AG04450 (cell line): ENCODE results near the gene SLC6A20. TPM values are rescaled to one million over a fixed set of nuclear protein-coding genes. Genes with fewer than 3 reads are reported as not detected.
"Not testable (repeated sequence)": the region's sequence is repeated elsewhere in the genome, so short reads cannot be mapped to it uniquely, and the experiment has no call there.

Experiments
- CTCF ChIA-PET: fragments of 300-600, 350-600 bp; formaldehyde crosslinking; extraction: SDS; loops from one replicate; lab custom pipeline; 2022; ENCODE audit warnings: antibody characterized with exemption, inconsistent platforms; lab: Charles Lee
- POLR2A ChIA-PET: fragments of 350-600 bp; formaldehyde crosslinking; extraction: SDS; loops from one replicate; lab custom pipeline; 2021; ENCODE audit warnings: antibody characterized with exemption, inconsistent platforms; lab: Yijun Ruan, JAX
- DNase-seq: peaks from one replicate; pipeline ENCODE4 v3.0.0-alpha.2; 2011; ENCODE audit warnings: low read depth, low spot score
- H3K27ac ChIP-seq: one replicate; pipeline ENCODE4 v1.5.1; 2012; ENCODE audit warnings: low read depth, low read length, control low read depth
- H3K27me3 ChIP-seq: one replicate; pipeline ENCODE4 v1.6.0; 2012; ENCODE audit warnings: low read length; ENCODE audit not compliant: control insufficient read depth, insufficient read depth
- H3K4me3 ChIP-seq: 2 replicates; pipeline ENCODE4 v1.5.1; 2011; ENCODE audit warnings: mild to moderate bottlenecking, low read depth, low read length, control low read depth
- H3K9me3 ChIP-seq: 2 replicates; pipeline ENCODE4 v1.5.1; 2012; ENCODE audit warnings: low read length; ENCODE audit not compliant: control insufficient read depth, insufficient read depth
- polyA plus RNA-seq: library from polyadenylated mRNA; depleted of rRNA; stranded (reverse); fragments of >200 nt; gene quantifications from 2 replicates; pipeline ENCODE4 v1.2.3, GENCODE V29; 2011
- TF ChIP-seq, protein P1 (sequence below): IDR thresholded peaks from 2 replicates; pipeline ENCODE4 v1.5.1; 2011; ENCODE audit warnings: low read depth, low read length, control low read depth, inconsistent platforms

SLC6A20 gene
- polyA plus RNA-seq, 1 experiment: not detected

DNA sequence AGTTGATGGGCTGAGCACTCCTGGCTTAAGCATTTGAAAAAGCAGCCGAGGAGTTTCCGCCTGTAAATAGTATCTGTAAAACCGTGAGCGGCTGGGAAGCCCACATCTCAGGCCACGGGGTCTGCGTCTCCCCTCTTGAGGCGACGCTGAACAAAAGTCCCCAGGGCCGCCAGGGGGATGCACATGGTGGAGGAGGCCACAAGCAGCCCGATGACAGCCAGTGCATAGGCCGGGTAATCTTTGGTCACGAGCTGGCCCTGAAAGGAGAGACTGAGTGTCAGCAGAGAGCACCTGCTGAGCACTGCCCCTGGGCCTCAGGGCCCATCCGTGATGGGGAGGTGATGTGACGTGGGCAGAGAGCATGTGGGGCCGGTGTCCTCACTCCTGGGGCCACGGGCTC lies 37.5 kb downstream of the SLC6A20 start:
- no peak for DNase-seq
- ChIA-PET POLR2A (no interaction called here), CTCF (interaction anchor here (1.2 to 5.8 kb wide), 3 partner anchors 11 to 320 kb away, joined by 4 to 60 read pairs (median 30); no protein-coding TSS in a partner anchor)
- TF ChIP-seq, protein P1, sequence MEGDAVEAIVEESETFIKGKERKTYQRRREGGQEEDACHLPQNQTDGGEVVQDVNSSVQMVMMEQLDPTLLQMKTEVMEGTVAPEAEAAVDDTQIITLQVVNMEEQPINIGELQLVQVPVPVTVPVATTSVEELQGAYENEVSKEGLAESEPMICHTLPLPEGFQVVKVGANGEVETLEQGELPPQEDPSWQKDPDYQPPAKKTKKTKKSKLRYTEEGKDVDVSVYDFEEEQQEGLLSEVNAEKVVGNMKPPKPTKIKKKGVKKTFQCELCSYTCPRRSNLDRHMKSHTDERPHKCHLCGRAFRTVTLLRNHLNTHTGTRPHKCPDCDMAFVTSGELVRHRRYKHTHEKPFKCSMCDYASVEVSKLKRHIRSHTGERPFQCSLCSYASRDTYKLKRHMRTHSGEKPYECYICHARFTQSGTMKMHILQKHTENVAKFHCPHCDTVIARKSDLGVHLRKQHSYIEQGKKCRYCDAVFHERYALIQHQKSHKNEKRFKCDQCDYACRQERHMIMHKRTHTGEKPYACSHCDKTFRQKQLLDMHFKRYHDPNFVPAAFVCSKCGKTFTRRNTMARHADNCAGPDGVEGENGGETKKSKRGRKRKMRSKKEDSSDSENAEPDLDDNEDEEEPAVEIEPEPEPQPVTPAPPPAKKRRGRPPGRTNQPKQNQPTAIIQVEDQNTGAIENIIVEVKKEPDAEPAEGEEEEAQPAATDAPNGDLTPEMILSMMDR: no peak
- Histone ChIP-seq H3K4me3 (no peak overlapping the region), H3K27me3 (peaks cover 16% of the 10 kb centered on the region), H3K27ac (no peak overlapping the region), H3K9me3 (no peaks in the 10 kb centered on the region)

DNA sequence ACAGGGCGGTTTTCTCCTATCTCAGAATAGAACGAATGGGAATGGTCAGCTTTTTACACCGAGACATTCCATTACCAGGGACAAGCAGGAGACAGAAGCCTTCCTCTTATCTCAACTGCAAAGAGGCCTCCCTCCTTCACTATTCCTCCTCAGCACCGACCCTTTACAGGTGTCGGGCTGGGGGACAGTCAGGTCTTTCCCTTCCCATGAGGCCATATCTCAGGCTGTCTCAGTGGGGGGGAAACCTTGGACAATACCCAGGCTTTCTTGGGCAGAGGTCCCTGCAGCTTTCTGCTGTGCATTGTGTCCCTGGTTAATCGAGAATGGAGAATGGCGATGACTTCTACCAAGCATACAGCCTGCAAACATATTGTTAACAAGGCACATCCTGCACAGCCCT lies 39.2 kb downstream of the SLC6A20 start:
- DNase-seq, CTCF ChIA-PET, H3K27ac ChIP-seq, H3K9me3 ChIP-seq, H3K4me3 ChIP-seq, POLR2A ChIA-PET: not testable (repeated sequence)
- peaks cover 16% of the 10 kb centered on the region for H3K27me3 ChIP-seq

DNA sequence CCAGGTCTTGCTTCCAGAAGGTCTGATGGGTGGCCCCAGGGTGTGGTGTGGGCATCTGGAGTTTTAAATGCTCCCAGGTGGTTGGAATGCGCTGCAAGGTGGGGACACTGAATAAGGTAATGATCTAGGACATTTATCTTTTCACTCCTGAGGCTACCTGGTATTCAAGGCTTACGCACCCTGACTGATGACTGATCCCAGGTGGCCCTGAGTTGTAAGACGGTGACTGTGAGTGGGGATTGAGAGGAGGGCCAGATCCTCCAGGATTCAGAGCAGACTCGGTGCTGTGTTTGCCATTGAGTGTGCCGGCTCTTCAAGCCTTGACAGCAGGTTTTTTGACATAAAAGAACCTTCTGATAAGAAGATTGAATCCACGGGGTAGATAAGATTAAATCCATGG lies 40.3 kb downstream of the SLC6A20 start:
- H3K4me3 ChIP-seq: no peak overlapping the region
- no peak for DNase-seq
- peaks cover 16% of the 10 kb centered on the region for H3K27me3 ChIP-seq
- POLR2A ChIA-PET: no interaction called here
- no peaks in the 10 kb centered on the region for H3K9me3 ChIP-seq
- CTCF ChIA-PET: no interaction called here
- TF ChIP-seq, protein P1: no peak
- no peak overlapping the region for H3K27ac ChIP-seq

DNA sequence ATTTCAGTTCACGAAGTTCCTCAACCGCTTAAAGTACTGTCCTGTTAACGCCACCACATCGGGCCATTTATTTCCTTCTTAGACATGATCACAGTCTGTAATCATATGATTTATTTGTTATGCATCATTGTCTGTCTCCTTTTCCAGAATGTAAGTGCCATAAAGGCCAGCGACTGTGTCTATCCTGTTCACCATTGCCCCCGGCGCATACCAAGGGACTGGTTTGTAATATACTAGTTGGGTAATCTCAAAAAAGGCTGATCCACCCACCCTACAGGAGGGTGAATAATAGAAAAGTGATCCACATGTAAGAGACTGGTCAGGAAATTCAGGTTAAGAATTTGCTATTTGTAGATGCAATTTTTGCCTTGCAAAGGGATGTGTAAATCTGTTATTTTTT lies 41.9 kb downstream of the SLC6A20 start:
- H3K27ac ChIP-seq: no peak overlapping the region
- ChIA-PET POLR2A (no interaction called here), CTCF (interaction anchor here (0.7 to 1.2 kb wide), 2 partner anchors 325 kb away, joined by 3 to 4 read pairs; no protein-coding TSS in a partner anchor)
- peaks cover 8% of the 10 kb centered on the region for H3K27me3 ChIP-seq
- TF ChIP-seq, protein P1: no peak
- no peak overlapping the region for H3K4me3 ChIP-seq
- DNase-seq: no peak
- no peaks in the 10 kb centered on the region for H3K9me3 ChIP-seq

DNA sequence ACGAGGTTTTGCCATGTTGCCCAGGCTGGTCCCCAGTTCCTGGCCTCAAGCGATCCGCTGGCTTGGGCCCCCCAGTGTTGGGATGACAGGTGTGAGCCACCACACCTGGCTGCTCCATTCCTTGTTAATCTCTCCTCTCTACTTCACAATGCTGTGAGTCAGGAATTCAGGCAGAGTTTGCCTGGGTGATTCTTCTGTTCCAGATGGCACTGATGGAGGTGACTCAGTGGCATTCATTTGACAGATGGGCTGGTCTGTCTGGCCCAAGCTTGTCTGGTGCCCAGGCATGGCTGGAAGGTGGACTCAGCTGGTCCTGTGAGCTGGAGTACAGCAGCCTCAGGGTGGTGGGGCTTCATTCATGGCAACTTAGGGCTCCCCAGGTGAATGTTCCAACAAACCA lies 43.2 kb downstream of the SLC6A20 start:
- Histone ChIP-seq H3K27me3 (no peaks in the 10 kb centered on the region), H3K9me3 (no peaks in the 10 kb centered on the region), H3K4me3 (no peak overlapping the region), H3K27ac (no peak overlapping the region)
- POLR2A ChIA-PET: no interaction called here
- CTCF ChIA-PET: interaction anchor here (1.1 kb wide), 1 partner anchor 9 kb away, joined by 4 read pairs; no protein-coding TSS in a partner anchor
- no peak for DNase-seq
- TF ChIP-seq, protein P1: no peak
